Gastroesophageal sphincter (tissue), 3 donors: ENCODE measurements around the gene MRGPRE.

ENCODE experiments used
- POLR2A ChIP-seq, 2 donors: fragments of 450-650 bp; IDR thresholded peaks; one replicate each; pipeline ENCODE4 v1.6.1; 2017; ENCODE audit warnings: antibody characterized with exemption in 2 of 2, mild to moderate bottlenecking in 2 of 2, moderate library complexity in 1 of 2
- POLR2AphosphoS5 ChIP-seq: sonication (generic); formaldehyde crosslinking; IDR thresholded peaks from one replicate; pipeline ENCODE4 v1.6.1; 2017; ENCODE audit warnings: antibody characterized with exemption
- TF ChIP-seq, protein P1 (sequence below), 4 experiments: fragments of 200-600 bp in 2 of 4; fragments of 450-650 bp in 2 of 4; sonication (generic) in 1 of 4; IDR thresholded peaks; one replicate each; pipeline ENCODE4 v1.5.1; 2017 to 2019; ENCODE audit warnings: antibody characterized with exemption in 4 of 4, mild to moderate bottlenecking in 2 of 4, moderate library complexity in 2 of 4

DNA sequence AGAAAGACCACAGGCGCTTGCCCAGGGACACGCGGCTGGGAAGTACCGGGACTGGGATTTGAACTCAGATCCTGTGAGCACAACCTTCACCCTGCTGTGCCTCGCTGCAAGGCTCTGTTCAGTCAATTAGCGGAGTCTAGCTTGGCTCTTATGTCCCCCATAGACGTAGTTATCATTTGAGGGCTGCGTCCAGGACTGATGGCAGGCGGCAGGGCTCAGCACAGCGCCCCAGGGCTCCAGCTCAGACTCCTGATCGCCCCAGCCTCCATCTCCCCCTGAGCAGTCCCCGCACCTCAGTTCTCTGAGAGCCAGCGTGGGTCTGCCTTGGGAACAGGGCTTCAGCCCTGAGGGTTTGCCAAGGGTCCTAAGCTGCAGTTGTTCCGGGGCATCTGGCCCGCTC lies 33.4 kb downstream of the MRGPRE start:
- TF ChIP-seq, protein P1, sequence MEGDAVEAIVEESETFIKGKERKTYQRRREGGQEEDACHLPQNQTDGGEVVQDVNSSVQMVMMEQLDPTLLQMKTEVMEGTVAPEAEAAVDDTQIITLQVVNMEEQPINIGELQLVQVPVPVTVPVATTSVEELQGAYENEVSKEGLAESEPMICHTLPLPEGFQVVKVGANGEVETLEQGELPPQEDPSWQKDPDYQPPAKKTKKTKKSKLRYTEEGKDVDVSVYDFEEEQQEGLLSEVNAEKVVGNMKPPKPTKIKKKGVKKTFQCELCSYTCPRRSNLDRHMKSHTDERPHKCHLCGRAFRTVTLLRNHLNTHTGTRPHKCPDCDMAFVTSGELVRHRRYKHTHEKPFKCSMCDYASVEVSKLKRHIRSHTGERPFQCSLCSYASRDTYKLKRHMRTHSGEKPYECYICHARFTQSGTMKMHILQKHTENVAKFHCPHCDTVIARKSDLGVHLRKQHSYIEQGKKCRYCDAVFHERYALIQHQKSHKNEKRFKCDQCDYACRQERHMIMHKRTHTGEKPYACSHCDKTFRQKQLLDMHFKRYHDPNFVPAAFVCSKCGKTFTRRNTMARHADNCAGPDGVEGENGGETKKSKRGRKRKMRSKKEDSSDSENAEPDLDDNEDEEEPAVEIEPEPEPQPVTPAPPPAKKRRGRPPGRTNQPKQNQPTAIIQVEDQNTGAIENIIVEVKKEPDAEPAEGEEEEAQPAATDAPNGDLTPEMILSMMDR (IDR thresholded peaks at IDR 0.05), result no peak
- TF ChIP-seq POLR2AphosphoS5 (no peak), POLR2A (IDR thresholded peaks at IDR 0.05) (no peak)
